Measurements from ENCODE around the gene TBC1D5.
"Not testable (repeated sequence)": the region's sequence is repeated elsewhere in the genome, so short reads cannot be mapped to it uniquely, and the experiment has no call there.

Gene TBC1D5

DNA sequence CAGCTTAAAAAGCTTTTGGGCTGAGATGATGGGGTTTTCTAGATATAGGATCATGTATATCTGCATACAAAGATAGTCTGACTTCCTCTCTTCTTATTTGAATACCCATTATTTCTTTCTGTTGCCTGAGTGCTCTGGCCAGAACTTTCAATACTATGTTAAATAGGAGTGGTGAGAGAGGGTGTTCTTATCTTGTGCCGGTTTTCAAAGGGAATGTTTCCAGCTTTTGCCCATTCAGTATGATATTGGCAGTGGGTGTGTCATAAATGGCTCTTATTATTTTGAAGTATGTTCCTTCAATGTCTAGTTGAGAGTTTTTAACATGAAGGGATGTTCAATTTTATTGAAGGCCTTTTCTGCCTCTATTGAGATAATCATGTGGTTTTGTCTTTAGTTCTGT, 251.2 kb downstream of the TBC1D5 start:
- not testable (repeated sequence) for DNase-seq (ENCODE audit: low read depth in 2 of 2, low spot score in 1 of 2)

DNA sequence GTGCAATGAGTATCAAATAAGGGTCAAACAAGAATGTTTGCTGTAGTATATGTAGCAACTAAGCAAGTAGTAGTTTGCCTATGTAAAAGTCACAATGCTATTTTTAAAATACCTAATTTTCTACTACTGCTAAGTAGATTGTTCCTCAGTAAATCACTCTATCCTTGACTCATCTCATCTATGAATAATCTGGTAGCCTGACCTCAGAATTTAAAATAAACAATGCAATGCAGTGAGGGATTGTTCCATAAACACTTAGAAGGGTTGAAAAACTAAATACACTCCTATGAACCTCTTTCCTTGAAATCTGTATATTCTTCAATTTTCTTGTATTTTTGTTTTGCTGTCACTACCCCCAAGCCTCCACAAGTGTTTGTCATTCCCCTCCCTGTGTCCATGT, 253.3 kb downstream of the TBC1D5 start:
- DNase-seq (ENCODE audit: low read depth in 2 of 2, low spot score in 1 of 2): no peak

DNA sequence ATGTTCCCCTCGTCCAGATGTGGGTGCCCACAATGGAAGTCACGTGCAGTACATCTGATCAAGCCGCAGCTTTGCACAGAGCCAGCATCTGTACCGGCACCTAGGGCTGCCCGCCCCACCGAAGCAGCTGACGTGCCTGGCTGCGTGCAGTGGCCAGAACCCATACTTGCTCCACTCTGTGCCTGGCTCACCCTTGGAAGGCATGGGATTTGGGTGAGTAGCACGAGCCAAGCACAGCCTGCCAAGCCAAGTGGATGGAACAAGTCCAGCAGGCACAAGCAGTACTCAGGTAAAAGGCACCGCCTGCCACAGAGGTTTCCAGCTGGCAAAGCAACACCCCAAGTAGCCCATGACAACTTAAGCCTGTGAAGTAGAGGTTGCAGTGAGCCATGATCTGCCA, 261.3 kb downstream of the TBC1D5 start:
- no peak for DNase-seq (ENCODE audit: low read depth in 2 of 2, low spot score in 1 of 2)

DNA sequence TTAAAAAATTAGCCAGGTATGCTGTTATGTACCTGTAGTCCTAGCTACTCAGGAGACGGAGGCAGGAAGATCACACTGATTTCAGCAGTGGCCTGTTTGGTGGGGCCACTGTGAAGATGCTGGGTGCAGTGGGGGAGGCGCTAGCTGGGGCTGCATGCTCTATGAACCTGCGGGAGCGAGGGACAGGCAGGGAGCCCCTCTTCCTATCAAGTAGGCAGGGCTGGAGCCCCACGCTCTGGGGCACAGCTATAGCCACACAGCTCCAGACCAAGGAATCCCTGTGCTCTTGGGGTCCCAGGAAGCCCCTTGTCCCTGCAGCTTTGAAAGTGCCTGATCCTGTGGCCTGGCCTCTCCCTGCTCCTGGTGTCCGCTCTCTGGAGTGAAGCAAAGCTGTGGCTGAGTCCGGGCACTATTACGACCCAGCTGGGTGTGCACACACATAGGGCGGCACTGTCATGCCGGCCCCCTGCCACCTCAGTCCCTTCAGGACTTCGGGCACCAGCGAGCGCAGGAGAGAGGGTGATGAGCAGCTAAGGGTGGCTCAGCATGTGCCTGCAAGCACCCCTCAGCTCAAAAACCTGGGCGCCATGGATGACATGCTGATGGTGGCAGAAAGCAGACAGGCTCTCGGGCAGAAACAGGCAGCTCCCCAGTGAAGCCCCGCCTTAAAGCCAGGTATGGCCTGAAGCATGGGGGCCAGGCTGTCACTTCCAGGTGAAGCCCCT, 262.6 kb downstream of the TBC1D5 start:
- no peak for DNase-seq (ENCODE audit: low read depth in 2 of 2, low spot score in 1 of 2)

DNA sequence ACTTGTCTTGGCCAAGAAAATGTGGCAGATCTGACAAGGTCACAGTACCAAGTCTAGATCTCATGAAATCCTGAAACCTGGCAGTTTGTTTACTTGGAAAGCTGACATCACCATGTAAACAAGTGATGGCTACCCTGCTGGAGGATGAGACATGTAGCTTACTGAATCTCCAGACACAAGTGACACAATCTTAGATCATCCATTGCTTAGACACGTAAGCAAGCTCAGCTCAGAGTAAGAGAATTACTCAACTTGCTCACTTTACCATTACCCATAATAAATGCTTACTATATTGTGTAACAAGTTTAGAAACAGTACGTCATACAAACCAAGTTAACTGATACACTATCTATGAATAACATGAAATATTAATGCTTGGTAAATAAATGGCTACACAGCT, 263.8 kb downstream of the TBC1D5 start:
- DNase-seq (ENCODE audit: low read depth in 2 of 2, low spot score in 1 of 2): no peak

DNA sequence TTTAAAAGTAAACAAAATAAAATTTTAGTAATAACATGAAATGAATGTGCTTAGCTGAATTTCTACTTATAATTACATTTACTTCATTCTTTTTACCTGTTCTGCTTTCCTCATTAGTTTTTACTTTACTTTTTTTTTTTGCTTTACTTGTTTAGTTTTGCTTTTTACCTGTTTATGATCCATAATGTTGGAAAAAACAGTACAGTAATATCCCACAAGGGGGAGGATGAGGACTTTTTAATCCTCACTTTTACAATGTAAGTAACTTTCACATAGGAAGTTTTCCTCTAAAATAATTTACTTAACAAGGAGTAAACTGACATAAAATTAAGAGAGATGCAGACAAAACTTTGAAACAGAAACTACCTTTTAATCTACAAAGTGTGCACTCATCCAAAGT, 268.7 kb downstream of the TBC1D5 start:
- no peak for DNase-seq (ENCODE audit: low read depth in 2 of 2, low spot score in 1 of 2)

DNA sequence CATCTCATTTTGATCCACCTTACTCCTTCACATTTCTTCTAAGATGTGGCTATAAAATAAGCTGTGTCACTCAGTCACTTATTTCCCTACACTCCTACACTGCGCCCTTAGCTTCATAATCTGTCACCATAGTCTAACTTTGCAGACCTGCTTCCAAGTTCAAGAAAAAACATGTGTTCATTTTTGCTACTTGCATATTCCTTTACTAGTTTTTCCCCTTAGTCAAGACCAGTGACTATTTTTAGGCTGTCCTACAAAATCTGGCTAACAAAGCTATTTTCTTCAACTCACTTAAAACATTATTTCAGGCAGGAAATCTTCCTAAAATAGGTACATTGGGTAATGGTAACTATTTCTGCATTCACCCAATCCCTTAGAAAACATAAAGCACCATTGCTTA, 272.5 kb downstream of the TBC1D5 start:
- DNase-seq (ENCODE audit: low read depth in 2 of 2, low spot score in 1 of 2): no peak

DNA sequence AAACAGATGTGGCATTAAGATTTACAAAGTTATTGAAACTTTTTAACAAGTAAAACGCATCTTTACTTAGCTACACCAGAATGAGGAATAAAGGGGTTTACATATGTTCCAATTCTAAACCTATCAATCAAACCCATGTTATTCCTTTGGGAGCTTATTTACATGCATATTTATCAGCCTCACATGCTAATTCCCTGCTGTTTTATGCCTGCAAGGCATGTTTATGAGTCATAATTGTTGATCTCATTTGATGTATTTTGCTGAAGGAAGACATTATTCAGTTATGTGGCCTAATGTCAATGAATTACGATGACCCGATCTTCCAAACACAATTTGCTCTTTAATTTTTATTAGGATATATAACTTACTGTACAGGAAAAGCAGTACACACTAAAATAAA, 272.9 kb downstream of the TBC1D5 start:
- no peak for DNase-seq (ENCODE audit: low read depth in 2 of 2, low spot score in 1 of 2)

DNA sequence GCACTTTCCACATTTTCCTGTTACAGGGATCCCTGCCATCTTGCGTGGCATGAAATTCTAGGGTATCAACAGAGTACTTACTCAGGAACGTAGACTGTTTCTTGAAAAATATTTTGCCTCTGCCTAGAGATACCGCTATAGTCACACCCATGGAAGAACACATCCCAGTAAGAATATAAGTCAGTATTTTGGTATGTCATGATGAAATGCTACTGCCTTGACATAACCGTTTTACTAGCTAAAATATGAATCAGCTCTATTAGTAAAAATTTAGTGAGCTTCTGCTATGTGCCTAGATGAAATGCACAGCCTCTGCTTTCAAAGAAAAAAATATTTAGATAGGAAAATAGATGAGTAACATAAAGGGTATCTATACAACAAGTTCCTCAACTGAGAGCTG, 276.4 kb downstream of the TBC1D5 start:
- DNase-seq (ENCODE audit: low read depth in 2 of 2, low spot score in 1 of 2): no peak

DNA sequence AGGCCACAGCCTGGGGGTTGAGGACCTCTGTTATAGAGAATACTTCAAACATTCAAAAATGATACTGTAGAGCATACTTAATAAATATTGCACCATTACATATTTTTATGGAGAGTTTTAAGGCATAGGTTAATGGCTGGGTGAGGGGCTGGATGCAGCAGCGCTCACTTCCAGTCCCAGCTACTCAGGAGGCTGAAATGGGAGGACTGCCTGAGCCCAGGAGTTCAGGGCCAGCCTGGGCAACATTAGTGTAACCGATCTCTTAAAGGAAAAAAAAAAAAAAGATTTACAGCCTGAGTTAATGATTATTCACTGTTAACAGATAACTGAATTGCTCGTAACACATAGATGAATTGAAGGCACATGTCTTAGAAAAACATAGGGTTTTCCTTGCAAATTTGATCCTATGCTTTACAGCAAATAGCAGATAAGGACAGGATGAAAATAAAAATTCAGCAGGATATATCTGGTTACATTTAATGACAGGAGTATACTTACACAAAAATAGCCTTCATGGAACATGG, 282.9 kb downstream of the TBC1D5 start:
- no peak for DNase-seq (ENCODE audit: low read depth in 2 of 2, low spot score in 1 of 2)

DNA sequence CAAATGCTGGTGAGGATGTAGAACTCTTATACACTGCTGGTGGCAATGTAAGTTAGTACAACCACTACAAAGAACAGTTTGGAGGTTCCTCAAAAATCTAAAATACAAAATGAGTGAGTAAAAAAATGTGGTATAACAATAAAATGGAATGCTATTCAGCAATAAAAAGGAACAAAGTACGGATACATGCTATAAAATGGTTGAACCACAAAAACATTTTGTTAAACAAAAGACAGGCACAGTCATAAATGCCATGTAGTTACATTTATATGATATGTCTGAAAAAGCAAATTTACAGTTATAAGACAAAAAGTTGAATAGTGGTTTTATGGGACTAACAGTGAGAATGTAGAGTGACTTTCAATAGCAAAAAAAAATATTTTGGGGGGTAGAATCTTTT, 285.8 kb downstream of the TBC1D5 start:
- no peak for DNase-seq (ENCODE audit: low read depth in 2 of 2, low spot score in 1 of 2)

DNA sequence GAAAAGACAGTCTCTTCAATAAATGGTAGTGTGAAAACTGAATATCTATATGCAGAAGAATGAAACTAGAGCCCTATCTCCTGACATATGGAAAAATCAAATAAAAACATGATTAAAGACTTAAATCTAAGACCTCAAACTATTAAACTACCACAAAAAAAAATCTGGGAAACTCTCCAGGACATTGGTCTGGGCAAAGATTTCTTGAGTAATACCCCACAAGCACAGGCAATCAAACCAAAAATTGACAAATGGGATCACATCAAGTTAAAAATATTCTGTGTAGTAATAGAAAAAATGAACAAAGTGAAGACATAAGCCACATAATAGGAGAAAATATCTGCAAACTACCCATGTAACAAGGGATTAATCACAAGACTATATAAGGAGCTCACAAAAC, 286.4 kb downstream of the TBC1D5 start:
- DNase-seq (ENCODE audit: low read depth in 2 of 2, low spot score in 1 of 2): no peak

DNA sequence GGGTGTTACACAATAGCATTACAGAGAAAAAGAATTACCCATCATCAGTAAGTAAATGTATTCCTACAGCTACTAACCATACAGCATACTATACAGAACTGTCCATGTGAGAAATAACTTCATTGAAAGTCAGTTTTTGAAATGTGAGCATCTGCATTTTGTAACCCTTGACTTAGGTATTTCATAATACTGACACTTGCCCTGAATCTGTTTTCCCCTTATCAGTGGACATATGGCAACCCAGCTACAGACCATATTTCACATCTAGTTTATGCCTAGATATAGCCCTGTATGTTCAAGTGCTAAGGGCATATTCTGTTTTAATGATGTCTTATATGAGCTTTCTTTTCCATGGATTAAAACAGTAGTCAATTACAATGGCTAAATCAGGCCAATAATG, 297.6 kb downstream of the TBC1D5 start:
- no peak for DNase-seq (ENCODE audit: low read depth in 2 of 2, low spot score in 1 of 2)

DNA sequence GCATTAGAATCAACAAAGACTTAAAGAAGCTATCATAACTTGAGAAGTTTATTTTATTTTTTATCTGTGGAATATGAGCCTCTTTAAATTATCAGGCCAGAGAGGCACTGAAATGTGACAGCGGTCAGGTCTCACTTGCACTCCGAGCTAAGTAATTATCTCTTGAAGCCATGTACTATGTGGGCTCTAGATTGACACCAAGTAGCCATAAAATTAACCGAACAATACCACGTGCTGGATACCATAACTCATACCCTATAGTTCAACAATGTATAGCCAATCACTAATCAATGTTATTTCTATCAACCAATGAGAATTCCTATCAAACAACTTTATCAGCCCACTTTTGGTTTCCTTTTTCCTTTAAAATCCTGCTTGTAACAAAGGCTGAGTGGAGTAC, 299.3 kb downstream of the TBC1D5 start:
- no peak for DNase-seq (ENCODE audit: low read depth in 2 of 2, low spot score in 1 of 2)

DNA sequence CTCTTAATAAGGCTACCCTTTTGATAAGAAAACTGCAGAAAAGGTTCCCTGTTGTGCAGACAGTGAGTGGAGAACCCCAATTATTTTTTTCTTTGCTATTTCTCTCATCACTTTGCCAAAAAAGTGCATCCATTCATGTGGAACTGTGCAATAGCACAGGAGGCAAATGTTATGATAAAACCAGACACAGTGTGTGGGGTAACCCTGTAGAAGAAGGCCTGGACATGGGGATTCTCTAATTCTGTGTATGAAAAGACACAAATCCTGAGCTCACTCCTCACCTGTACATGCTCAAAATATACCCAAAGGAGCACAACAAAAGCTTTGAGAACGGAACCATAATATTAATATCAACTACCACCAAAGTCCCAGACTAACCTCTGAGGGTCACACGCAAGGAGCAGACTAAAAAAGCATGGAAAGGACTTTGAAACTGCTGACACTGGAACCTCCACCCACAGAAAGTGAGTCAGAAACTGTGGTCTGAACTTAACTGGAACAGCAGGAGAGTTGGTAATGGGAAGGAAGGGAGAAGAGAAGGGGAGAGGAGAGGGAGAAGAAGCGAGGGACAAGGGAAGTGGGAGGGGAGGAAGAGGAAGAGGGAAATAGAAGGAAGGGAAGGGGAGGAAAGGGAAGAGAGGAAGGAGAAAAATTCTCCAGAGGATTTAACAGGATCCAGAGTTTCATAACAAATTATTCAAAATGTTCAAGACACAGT, 299.9 kb downstream of the TBC1D5 start:
- DNase-seq (ENCODE audit: low read depth in 2 of 2, low spot score in 1 of 2): no peak

DNA sequence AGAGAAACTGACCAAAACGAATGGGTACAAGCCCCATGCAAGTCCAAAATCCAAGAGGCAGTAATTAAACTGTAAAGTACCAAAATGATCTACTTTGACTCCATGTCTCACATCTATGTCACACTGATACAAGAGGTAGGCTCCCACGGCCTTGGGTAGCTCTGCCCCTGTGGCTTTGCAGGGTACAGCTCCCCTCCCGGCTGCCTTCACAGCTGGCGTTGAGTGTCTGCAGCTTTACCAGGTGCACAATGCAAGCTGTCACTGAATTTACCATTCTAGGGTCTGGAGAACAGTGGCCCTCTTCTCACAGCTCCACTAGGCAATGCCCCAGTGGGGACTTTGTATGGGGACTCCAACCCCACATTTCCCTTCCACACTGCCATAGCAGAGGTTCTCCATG, 308.6 kb downstream of the TBC1D5 start:
- DNase-seq (ENCODE audit: low read depth in 2 of 2, low spot score in 1 of 2): no peak

DNA sequence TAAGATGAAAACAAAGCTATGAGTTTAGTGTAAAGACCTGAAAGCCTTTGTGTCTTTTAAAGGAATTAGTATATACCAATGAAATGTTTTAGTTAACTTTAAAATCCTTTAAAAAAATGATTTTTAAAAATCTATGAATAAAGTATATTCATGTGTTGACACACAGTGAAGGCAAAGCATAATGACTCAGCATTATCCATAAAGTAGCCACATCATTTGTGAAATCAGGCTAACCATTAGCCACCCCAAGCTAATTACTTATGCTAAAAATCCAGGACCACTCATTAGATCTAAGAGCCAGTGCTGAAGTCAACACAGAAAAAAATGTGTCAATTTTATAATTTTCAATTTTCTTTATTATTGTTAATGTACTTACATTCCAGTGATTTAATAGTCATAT, 310.2 kb downstream of the TBC1D5 start:
- DNase-seq (ENCODE audit: low read depth in 2 of 2, low spot score in 1 of 2): no peak

DNA sequence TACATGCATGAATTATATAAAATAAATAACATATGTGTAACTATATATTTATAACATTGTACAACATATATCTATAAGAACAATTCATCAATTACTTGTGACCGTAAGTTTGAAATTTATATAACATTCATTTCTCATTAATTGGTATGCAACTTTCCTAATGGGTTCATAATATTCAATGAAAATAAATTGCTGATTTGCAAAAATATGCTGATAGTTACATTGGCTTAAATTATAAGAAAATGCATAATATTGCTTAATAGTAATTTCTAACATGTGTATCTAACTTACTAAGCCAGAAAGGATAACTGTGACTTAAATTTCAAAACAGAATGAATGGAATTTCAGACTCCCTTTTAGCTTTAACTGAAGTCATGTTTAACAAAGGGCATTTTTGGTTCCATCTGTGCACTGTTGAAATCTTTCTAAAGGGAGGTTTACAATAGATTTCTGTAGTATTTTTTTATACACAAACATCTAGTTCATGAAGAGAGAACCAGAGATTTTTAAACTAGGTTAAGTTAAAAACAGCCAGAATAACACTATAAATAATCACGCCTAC, 310.9 kb downstream of the TBC1D5 start:
- no peak for DNase-seq (ENCODE audit: low read depth in 2 of 2, low spot score in 1 of 2)

DNA sequence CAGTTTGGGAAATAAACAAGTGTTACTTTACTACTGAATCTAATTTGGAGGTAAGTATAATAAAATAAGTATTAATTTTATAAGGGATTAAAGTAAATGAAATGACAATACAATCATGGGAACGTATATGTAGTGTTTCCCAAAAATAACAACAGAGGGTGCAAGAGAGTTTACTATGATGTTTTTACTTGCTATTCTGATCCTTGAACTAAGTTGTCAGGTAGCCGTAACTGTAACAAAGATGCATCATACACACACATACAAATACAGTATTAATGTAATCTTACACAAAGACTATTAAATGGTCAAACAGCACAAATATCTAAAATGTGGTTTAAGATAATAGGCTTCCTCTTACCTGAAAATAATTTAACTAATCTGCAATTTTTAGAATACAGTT, 311.4 kb downstream of the TBC1D5 start:
- no peak for DNase-seq (ENCODE audit: low read depth in 2 of 2, low spot score in 1 of 2)

DNA sequence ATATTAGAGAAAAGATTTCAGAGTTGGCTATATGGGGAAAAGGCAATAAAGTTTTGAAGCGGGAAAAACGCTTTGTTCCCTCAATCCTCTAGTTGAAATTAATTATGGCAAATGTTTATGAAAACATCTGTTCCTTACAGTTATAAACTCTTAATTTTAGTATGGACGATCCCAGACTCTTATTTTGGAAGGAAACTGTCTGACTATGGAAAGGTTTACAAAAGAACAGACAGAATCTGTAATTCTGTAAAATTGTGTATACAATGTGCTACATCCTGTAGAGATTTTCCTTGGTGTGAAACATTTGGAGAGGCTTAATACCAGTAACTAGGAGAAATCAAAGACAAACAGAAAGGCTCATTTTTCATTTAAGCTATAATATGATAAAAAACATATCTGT, 311.8 kb downstream of the TBC1D5 start:
- DNase-seq (ENCODE audit: low read depth in 2 of 2, low spot score in 1 of 2): no peak

DNA sequence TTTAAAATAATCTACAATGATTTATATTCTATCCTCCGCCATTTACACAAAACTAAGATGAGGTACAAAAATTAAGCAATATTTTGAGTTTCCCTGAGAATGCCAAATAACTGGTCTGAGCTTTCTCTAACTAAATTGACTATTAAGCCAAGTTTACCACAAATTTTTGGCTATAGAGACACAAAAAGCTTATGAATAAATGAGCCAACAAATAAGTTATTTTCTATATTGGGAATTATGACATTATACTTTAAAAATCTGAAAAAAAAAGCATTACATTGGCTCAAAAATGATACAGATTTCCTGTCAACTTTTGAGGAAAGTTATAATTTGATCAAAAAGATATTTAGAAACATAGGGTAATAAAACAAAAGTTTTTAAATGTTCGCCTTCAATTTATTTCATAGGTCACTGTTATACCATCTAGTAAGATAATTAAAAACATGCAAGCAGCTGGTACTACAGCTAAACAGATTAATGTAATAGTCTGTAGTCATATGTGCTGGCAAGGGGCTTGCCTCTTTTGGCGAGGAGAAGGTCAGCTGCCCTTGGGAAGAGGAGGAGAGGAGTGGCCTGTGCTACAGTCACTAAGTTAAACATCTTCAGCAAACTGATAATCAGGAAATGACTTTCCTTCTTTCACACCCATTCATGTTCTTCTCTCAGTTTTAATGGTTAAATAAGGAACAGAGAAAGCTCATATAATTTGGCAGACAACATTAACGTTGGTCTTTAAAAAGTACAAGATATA, 318.5 kb downstream of the TBC1D5 start:
- DNase-seq (ENCODE audit: low read depth in 2 of 2, low spot score in 1 of 2): no peak

DNA sequence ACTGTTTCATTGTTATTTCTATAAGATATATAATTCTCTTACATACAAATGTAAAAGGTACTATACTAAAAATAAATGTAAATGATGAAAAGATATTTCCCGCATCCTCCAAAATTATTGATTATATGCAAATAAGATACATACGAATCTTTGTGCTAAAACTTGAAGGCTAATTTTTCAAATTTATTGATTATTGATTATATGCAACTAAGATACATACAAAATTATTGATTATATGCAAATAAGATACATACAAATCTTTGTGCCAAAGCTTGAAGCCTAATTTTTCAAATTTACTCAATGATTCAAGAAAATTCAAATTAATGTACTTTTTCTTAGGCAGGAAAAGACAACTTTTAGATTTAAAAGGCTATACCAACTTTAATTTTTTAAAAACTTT, 319.8 kb downstream of the TBC1D5 start:
- DNase-seq (ENCODE audit: low read depth in 2 of 2, low spot score in 1 of 2): no peak
